ENCODE measurements around the gene FOXO6.

DNA sequence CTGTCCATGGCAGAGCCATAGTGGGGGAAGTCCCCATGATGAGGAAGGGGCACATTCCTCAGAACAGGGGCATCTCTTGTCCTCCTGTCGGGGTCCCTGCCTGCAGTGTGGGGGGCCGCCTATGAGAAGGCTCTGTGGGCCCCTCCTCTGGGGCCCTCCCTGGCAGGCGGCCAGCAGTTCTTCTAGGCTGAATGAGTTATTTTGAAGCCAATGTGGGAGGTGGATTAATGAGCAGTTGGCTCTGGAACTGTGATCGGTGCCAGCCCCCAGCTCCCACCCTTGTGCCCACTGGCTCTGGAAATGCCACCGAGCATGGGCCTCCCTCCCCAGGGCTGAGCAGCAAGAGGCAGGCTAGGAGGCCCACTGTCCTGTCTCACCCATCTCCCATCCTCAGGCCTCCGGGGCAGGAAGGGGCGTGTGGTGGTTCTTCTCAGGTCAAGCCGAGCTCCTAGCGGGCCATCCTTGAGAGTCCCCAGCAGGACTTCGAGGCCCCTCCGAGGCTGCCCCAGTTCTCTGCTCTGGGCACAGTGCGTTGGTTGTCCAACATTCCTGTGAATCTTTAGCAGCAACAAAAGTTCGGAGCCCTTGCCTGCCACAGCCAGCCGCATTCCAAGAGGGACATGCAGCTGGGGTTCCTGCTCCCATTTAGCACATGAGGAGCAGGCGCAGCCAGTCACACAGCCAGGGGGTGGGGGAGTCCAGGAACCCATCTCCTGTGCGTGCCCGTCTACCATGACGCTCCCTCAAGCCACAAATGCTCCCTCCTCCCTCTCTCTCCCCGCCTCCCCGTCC is 66.1 kb downstream of the FOXO6 start:
- TF ChIP-seq, protein P1, sequence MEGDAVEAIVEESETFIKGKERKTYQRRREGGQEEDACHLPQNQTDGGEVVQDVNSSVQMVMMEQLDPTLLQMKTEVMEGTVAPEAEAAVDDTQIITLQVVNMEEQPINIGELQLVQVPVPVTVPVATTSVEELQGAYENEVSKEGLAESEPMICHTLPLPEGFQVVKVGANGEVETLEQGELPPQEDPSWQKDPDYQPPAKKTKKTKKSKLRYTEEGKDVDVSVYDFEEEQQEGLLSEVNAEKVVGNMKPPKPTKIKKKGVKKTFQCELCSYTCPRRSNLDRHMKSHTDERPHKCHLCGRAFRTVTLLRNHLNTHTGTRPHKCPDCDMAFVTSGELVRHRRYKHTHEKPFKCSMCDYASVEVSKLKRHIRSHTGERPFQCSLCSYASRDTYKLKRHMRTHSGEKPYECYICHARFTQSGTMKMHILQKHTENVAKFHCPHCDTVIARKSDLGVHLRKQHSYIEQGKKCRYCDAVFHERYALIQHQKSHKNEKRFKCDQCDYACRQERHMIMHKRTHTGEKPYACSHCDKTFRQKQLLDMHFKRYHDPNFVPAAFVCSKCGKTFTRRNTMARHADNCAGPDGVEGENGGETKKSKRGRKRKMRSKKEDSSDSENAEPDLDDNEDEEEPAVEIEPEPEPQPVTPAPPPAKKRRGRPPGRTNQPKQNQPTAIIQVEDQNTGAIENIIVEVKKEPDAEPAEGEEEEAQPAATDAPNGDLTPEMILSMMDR (conservative IDR thresholded peaks at IDR 0.05; ENCODE audit: low read depth, low read length): no peak
- TF ChIP-seq EZH2 (IDR thresholded peaks at IDR 0.05; ENCODE audit: borderline replicate concordance, low read depth, low read length, poor library complexity, severe bottlenecking): no peak
